GM18951 (cell line): ENCODE data around the gene CDPF1.

Experiments
- POLR2A ChIP-seq: IDR thresholded peaks from 4 replicates; pipeline ENCODE4 v1.6.1; 2011; ENCODE audit warnings: mild to moderate bottlenecking; ENCODE audit not compliant: insufficient read length, insufficient read depth; ENCODE audit errors: extremely low read depth
- in situ Hi-C: fragments of 300-500 bp; cut with MboI; formaldehyde crosslinking; loops from one replicate; pipeline ENCODE4 v1.12.0; 2022; ENCODE audit warnings: low sequenced_read_pairs, mixed read lengths, inconsistent platforms; ENCODE audit not compliant: unreplicated experiment

The CDPF1 gene, protein sequence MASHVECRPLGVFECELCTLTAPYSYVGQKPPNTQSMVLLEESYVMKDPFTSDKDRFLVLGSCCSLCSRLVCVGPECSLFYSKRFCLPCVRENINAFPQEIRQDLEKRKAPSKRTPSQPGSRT

GRCh38 chr22:46250035-46250782 is at the start of gene CDPF1:
Gene CDPF1 (minus strand): TSS chr22:46250293. CDS start chr22:46248284, 2,009 bp downstream.
- TF ChIP-seq POLR2A = peak; percentile 97
- in situ Hi-C loops = no loop called here

GRCh38 chr22:46299101-46299500 is 49.0 kb upstream of the CDPF1 start:
- in situ Hi-C loops = loop anchor here (10.0 kb wide), 1 partner anchor 154 kb away; no protein-coding TSS in a partner anchor
- TF ChIP-seq POLR2A = no peak

DNA sequence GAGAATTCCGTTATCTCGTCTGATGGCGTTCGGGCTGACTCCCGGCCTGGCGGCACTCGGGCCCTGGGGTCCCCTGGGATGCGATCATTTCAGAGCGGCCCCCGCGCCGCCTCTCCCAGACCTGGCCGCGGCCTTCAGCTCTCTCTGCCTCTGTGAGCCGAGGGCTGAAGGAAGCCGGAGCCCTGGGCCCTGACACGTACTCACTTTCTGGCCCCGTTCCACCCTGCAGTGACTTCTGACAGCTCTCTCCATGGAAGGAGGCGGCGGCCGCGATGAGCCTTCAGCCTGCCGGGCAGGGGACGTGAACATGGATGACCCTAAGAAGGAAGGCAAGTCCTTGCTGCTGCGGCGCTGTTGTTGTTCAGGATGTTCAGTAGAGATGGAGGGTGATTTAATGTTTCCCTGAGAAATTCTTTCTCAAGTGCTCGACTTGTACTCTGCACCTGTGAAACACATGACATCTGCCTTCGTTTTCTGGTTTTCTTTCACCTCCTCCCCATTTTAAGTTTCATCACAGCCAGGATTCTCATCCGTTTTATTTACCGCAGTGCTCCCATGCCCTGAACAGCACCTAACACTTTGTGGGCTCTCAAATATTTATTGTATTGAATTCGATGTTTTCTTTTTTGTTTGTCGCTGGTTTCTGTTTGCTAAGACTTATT is 47.2 kb upstream of the CDPF1 start:
- no peak for TF ChIP-seq POLR2A
- in situ Hi-C loops = loop anchor here (10.0 kb wide), 1 partner anchor 152 kb away; no protein-coding TSS in a partner anchor

DNA sequence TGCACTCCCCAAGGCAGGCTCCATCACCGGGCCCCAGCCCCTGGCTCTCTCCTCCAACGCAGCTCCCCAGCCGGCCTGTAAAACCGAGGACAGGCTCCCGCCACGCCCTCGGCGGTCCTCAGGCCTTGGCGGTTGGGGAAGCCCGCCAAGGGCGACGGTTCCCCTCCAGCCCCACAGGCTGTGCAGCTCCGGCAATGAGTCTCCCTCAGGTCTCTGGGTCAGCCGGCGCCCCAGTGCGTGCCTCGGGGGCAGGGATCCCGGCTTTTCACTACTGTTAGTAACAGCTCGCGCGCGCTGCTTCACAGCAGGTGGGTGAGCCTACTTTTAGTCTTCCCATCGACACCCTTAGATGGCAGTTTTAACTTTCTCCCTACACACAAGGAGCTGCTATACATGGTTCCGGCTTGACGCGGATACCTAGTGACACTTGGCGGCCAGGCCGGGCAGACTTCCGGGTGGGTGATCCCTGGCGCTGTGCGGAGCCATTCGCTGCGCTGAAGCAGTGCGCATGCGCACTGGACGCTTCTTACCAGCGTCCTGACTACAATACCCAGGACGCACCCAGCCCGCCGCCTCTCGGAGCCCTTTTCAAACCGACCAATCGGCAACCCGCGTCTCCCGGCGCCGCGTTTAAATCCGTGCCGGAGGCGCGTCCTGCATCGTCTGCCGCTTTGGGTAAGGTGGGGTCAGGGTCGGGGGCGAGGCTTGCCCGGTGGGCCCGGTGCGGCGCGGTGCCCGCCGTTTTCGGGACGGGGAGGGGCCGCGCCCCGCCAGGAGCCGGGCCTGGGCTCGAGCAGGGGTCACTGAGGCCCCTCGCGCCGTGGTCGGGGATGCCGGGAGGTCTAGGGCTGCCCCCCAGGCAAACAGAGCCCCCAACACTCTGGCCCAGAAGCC is 46.4 kb upstream of the CDPF1 start, which contains the start of gene GTSE1:
Gene GTSE1, plus strand, starts transcription at position 614 of the 894 bp plus-strand sequence. CDS start 531 bp downstream, outside the sequence.
- TF ChIP-seq POLR2A = peak; percentile 87
- in situ Hi-C loops = loop anchor here (10.0 kb wide), 1 partner anchor 152 kb away; no protein-coding TSS in a partner anchor

DNA sequence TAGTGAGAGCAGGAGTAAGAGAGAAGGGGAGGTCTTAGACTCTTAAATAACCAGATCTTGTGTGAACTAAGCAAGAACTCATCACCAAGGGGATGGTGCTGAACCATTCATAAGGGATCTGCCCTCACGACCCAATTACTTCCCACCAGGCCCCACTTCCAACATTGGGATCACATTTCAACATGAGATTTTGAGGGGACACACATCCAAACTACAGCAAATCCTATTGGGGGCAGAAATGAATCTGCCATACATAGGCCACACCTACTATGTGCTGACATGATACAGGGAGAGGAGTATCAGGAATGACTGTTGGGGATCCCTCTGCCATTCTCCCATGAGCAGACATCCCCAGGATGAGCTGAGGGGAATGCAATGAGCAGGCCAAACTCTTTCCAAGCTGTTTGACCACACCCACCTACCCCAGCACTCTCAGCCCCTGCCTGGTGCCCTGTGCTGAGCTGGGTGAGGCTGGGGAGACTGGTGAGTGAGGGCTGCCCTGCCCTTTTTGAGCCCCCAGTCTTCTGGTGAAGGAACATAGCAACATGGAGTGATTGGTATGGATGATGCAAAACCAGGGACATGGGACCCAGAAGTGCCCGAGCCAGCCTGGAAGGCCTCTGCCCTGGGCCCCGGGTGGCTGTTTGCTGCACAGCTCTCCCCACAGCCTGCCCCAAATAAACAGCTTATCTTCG is 45.3 kb upstream of the CDPF1 start:
- TF ChIP-seq POLR2A = no peak
- in situ Hi-C loops = loop anchor here (10.0 kb wide), 1 partner anchor 151 kb away; no protein-coding TSS in a partner anchor

DNA sequence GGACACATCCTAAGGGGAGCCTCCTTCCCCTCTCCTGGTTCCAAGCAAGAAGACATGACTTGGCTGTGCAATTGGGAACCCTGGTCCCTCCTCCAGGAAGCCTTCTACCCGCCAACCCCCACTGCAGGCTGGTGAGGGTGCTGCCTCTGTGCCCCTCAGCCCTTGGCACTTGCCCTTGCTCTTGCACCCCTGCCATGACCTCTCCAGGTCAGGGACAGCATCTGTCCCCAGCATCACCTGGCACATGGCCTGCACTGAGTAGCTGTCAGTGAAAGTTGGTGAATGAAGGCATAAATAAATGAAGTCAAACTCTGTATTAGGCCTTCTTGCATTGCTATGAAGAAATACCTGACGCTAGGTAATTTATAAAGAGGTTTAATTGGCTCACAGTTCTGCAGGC is 44.7 kb upstream of the CDPF1 start:
- in situ Hi-C loops = loop anchor here (10.0 kb wide), 1 partner anchor 150 kb away; no protein-coding TSS in a partner anchor
- TF ChIP-seq POLR2A = no peak

DNA sequence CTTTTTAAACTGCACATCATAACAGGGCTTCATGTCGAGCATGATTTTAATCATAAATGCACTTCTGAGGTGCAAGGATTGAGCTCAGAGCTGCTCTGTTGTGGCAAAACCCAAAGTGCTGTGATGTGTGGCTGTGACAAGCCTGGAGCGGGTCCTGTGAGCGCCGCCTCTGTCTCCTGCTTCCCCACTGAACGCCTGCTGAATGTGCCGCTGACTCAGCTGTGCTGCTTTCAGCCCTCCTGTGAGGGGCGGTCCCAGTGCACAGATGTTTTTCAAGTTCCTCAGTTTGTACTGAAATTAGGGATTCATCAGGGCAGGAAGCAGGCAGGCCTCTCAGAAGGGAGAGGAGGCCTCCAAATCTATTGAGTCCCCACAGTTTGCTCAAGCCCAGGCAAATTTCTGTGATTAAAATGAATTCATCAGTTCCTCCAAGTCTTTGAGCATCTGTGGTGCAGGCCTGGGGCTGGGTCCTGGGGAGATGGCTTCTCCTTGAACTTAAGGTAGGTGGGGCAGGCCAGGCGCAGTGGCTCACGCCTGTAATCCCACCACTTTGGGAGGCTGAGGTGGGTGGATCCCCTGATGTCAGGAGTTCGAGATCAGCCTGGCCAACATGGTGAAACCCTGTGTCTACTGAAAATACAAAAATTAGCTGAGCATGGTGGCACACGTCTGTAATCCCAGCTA is 43.6 kb upstream of the CDPF1 start:
- in situ Hi-C loops = loop anchor here (10.0 kb wide), 1 partner anchor 149 kb away; no protein-coding TSS in a partner anchor
- no peak for TF ChIP-seq POLR2A

DNA sequence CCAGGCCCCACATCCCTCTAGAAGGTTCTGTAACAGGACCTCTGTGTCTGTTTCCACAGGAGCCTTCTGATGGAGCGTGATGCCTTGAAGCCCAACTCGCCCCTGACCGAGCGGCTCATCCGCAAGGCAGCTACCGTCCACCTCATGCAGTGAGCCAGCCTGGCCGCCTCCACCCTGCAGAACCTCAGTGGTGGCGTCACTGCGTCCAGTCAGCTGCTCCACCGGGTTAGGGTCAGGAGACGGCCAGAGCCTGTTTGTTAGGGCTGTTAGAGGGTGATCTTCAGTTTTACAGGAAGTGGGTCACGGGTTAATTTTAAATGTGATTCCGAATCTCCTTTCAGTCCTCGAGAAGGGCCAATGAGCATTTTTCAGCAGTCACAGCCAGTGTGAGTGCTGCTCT is 42.6 kb upstream of the CDPF1 start:
- in situ Hi-C loops = loop anchor here (10.0 kb wide), 1 partner anchor 148 kb away; no protein-coding TSS in a partner anchor
- TF ChIP-seq POLR2A = no peak

DNA sequence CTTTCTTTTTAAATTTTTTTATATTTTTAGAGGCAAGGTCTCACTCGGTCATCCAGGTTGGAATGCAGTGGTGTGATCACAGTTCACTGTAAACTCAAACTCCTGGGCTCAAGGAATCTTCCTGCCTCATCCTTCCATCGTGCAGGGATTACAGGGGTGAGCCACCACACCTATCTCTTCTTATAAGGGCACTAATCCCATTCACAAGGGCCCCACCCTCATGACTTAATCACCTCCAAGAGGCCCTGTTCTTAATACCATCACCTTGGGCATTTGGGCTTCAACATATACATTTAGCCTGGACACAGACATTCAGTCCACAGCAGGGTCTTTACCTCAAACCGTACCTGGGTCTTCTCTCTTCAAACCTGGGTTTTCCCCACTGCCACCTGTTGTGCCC is 42.1 kb upstream of the CDPF1 start:
- in situ Hi-C loops = loop anchor here (10.0 kb wide), 1 partner anchor 147 kb away; no protein-coding TSS in a partner anchor
- TF ChIP-seq POLR2A = no peak

DNA sequence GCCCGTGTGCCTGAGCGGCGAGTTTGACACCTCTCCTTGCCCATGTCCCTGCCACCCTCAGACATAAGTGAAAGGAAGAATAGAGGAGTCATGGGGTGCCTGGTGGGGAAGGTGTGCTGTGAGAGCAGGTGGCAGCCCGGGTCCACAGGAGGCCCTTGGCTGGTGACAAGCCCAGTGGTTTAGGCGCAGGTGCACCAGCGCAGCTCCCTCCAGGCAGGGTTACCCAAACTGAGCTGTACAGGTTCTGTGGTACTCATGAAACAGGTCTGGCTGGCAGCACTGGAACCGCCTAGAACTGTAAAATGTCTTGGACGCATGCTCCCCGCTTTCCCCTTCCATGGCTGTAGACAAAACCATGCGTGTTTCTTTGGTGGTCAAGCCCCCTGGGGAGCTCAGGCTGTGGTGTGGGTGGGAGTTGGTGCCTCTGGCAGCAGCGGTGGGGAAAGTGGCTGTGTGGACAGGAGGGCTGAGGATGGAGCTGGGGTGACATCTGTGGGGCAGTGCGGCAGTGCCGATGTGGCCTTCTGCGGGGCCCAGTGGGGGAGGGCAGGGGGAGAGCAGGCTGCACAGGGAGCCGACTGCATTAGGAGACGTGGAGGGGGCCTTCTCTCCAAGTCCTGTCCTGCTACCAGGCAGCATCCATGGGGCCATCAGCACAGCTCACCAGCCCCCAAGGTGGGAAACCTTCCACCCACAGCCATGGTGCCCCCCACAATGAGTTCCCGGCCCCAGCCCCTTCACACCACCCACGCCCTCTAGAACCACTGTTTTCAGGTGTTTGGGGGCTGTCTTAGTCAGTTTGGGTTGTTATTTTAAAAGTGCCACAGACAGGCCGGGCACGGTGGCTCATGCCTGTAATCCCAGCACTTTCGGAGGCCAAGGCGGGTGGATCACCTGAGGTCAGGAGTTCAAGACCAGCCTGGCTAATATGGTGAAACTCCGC is 41.0 kb upstream of the CDPF1 start:
- in situ Hi-C loops = loop anchor here (10.0 kb wide), 1 partner anchor 146 kb away; no protein-coding TSS in a partner anchor
- no peak for TF ChIP-seq POLR2A
